Mesendoderm (in vitro differentiated cells): ENCODE measurements around the gene VPS13A.
"Not testable (repeated sequence)": the region's sequence is repeated elsewhere in the genome, so short reads cannot be mapped to it uniquely, and the experiment has no call there.

ENCODE experiments used
- DNase-seq: peaks from one replicate; pipeline ENCODE4 v3.0.0; 2013
- H2AK5ac ChIP-seq: 2 replicates; pipeline ENCODE4 v1.6.1; 2013; ENCODE audit warnings: low read length, inconsistent platforms
- H2BK120ac ChIP-seq: 2 replicates; pipeline ENCODE4 v1.6.1; 2013; ENCODE audit warnings: low read depth, mild to moderate bottlenecking, low read length, moderate library complexity, mixed read lengths
- H2BK15ac ChIP-seq: replicated peaks from 2 replicates; pipeline ENCODE4 v1.6.1; 2013; ENCODE audit warnings: low read depth, mild to moderate bottlenecking, moderate library complexity
- H2BK5ac ChIP-seq: 2 replicates; pipeline ENCODE4 v1.6.1; 2013; ENCODE audit warnings: low read length, inconsistent platforms
- H3K18ac ChIP-seq: 2 replicates; pipeline ENCODE4 v1.6.1; 2013; ENCODE audit warnings: mild to moderate bottlenecking, low read length, mixed read lengths
- H3K23ac ChIP-seq: one replicate; pipeline ENCODE4 v1.6.1; 2013; ENCODE audit warnings: low read length
- H3K27ac ChIP-seq: 2 replicates; pipeline ENCODE4 v1.5.1; 2013; ENCODE audit warnings: low read depth, mild to moderate bottlenecking, inconsistent platforms, low read length, moderate library complexity
- H3K27me3 ChIP-seq: 2 replicates; pipeline ENCODE4 v1.6.1; 2013; ENCODE audit warnings: low read length, control low read depth, mild to moderate bottlenecking, inconsistent platforms; ENCODE audit not compliant: insufficient read depth, poor library complexity
- H3K36me3 ChIP-seq: 2 replicates; pipeline ENCODE4 v1.6.1; 2013; ENCODE audit warnings: low read length, inconsistent platforms; ENCODE audit not compliant: control insufficient read depth, insufficient read depth
- H3K4ac ChIP-seq: one replicate; pipeline ENCODE4 v1.6.1; 2013; ENCODE audit warnings: low read depth, mild to moderate bottlenecking, low read length, moderate library complexity
- H3K4me1 ChIP-seq: 2 replicates; pipeline ENCODE4 v1.6.1; 2013; ENCODE audit warnings: low read depth, low read length, inconsistent platforms; ENCODE audit not compliant: control insufficient read depth
- H3K4me2 ChIP-seq: 2 replicates; pipeline ENCODE4 v1.6.1; 2013; ENCODE audit warnings: low read length
- H3K4me3 ChIP-seq: 2 replicates; pipeline ENCODE4 v1.5.1; 2013; ENCODE audit warnings: mild to moderate bottlenecking, low read length
- H3K56ac ChIP-seq: one replicate; pipeline ENCODE4 v1.6.1; 2013; ENCODE audit warnings: low read length
- H3K79me1 ChIP-seq: 2 replicates; pipeline ENCODE4 v1.6.1; 2013; ENCODE audit warnings: low read length, inconsistent platforms
- H3K79me2 ChIP-seq: 2 replicates; pipeline ENCODE4 v1.6.1; 2013; ENCODE audit warnings: mild to moderate bottlenecking, low read length; ENCODE audit not compliant: control insufficient read depth, insufficient read depth
- H3K9ac ChIP-seq: 2 replicates; pipeline ENCODE4 v1.6.1; 2013; ENCODE audit warnings: low read length, inconsistent platforms
- H4K5ac ChIP-seq: one replicate; pipeline ENCODE4 v1.6.1; 2013; ENCODE audit warnings: low read length
- H4K8ac ChIP-seq: one replicate; pipeline ENCODE4 v1.6.1; 2013; ENCODE audit warnings: low read depth, mild to moderate bottlenecking, control low read depth, low read length, moderate library complexity
- WGBS: extraction: QIAGEN DNeasy Blood & Tissue Kit; methylation state at CpG from one replicate; pipeline ENCODE4 v1.1.7; 2013; ENCODE audit warnings: low lambda C conversion rate, missing lambda C conversion rate; ENCODE audit not compliant: insufficient coverage; ENCODE audit errors: extremely low coverage; 5-methylcytosine and 5-hydroxymethylcytosine counted together

VPS13A gene

DNA sequence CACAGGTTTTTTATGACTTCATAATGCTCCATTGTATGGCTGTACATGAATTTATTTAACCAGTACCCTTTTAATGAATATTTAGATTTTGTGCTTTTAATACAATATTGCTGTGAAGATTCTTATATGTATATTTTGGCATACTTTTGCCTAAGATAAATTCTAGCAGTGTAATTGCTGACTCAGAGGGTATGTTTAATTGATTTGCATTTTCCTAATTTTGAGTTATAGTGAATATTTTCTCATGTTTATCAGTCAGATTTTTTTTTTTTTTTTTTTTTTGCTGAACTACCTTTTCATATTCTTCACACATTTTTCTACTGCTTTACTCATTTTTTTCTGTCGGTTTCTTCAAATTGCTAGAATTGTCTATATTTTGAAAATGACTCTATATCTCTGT, 222.6 kb downstream of the VPS13A start:
- Histone ChIP-seq H3K27ac (no peak overlapping the region), H2AK5ac (no peak overlapping the region), H3K4me3 (no peak overlapping the region), H3K4me2 (no peak overlapping the region), H3K18ac (no peak overlapping the region), H3K4ac (no peak overlapping the region), H3K36me3 (no peaks in the 10 kb centered on the region), H2BK15ac (no peak overlapping the region), H4K5ac (no peak overlapping the region), H3K79me2 (no peaks in the 10 kb centered on the region), H3K4me1 (no peaks in the 10 kb centered on the region), H3K23ac (no peak overlapping the region), H3K56ac (no peak overlapping the region), H3K79me1 (no peaks in the 10 kb centered on the region), H2BK5ac (no peak overlapping the region), H3K27me3 (no peaks in the 10 kb centered on the region), H4K8ac (no peak overlapping the region), H3K9ac (no peak overlapping the region), H2BK120ac (no peak overlapping the region)
- no peak for DNase-seq
- no CpG with 5 or more reads among the region's 1 CpG for WGBS

DNA sequence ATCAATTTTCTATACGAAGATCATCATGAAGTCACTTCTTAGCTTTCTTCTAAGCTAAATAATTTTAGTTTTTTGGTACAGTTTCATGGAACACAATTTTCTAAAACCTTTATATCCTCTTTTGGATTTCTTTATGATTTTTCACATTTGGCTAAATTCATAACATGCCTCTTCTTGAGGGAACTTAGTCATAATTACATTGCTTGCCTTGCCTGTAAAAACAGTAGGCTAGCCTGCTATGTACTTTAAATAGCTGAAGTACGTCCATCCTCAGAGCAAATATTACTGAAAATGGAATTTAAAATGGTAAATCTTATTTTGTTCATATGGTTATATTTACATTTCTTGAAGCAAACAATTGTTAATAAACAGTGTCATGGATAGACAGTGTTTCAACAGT, 225.0 kb downstream of the VPS13A start:
- no peaks in the 10 kb centered on the region for H3K4me1 ChIP-seq
- no peak overlapping the region for H3K4me2 ChIP-seq
- no peak overlapping the region for H4K5ac ChIP-seq
- H3K4ac ChIP-seq = no peak overlapping the region
- no peak overlapping the region for H3K23ac ChIP-seq
- no peaks in the 10 kb centered on the region for H3K27me3 ChIP-seq
- H3K79me2 ChIP-seq = no peaks in the 10 kb centered on the region
- H3K18ac ChIP-seq = no peak overlapping the region
- H3K9ac ChIP-seq = no peak overlapping the region
- no peak overlapping the region for H2AK5ac ChIP-seq
- H3K36me3 ChIP-seq = no peaks in the 10 kb centered on the region
- no peak overlapping the region for H2BK5ac ChIP-seq
- H4K8ac ChIP-seq = no peak overlapping the region
- H2BK120ac ChIP-seq = no peak overlapping the region
- no peak overlapping the region for H3K27ac ChIP-seq
- no peak overlapping the region for H3K56ac ChIP-seq
- no peak overlapping the region for H2BK15ac ChIP-seq
- no CpG with 5 or more reads among the region's 2 CpGs for WGBS
- H3K4me3 ChIP-seq = no peak overlapping the region
- H3K79me1 ChIP-seq = no peaks in the 10 kb centered on the region
- DNase-seq = no peak

DNA sequence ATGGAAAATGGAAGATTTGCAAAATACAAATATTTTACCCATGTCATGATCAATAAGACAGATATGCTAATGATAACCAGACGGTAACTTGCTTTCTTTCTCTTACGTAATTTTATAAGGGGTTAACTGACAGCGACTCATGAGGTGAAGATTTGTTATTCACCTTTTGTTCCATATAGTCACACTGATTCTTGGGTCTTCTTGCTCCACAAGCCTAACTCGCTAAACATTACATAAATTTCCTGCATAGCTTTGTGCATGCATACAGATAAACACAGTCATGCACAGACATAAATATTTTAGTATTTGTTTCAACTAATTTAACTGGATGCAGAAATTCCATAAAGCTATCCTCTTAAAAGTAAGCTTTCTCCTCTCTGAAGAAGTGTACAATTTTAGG, 225.9 kb downstream of the VPS13A start:
- Histone ChIP-seq H3K4me3 (no peak overlapping the region), H3K27ac (no peak overlapping the region), H4K5ac (no peak overlapping the region), H2BK15ac (no peak overlapping the region), H3K79me2 (no peaks in the 10 kb centered on the region), H3K4ac (no peak overlapping the region), H2BK120ac (no peak overlapping the region), H3K23ac (no peak overlapping the region), H2AK5ac (no peak overlapping the region), H3K9ac (no peak overlapping the region), H3K18ac (no peak overlapping the region), H3K56ac (no peak overlapping the region), H3K27me3 (no peaks in the 10 kb centered on the region), H3K4me1 (no peaks in the 10 kb centered on the region), H2BK5ac (no peak overlapping the region), H3K79me1 (no peaks in the 10 kb centered on the region), H4K8ac (no peak overlapping the region), H3K4me2 (no peak overlapping the region), H3K36me3 (no peaks in the 10 kb centered on the region)
- no peak for DNase-seq
- WGBS = no CpG with 5 or more reads among the region's 4 CpGs

GRCh38 chr9:77408521-77408920, 231.2 kb downstream of the VPS13A start:
- H3K4ac ChIP-seq, H4K5ac ChIP-seq, H3K4me3 ChIP-seq, H3K27ac ChIP-seq, H2BK120ac ChIP-seq, H2AK5ac ChIP-seq, H3K36me3 ChIP-seq, H3K23ac ChIP-seq, H3K4me2 ChIP-seq, H3K18ac ChIP-seq, H3K4me1 ChIP-seq, H2BK15ac ChIP-seq, H4K8ac ChIP-seq, DNase-seq, H3K27me3 ChIP-seq, H2BK5ac ChIP-seq, H3K79me1 ChIP-seq, H3K79me2 ChIP-seq, H3K56ac ChIP-seq, H3K9ac ChIP-seq: not testable (repeated sequence)
- WGBS = no CpG with 5 or more reads among the region's 9 CpGs

GRCh38 chr9:77417566-77417965, 240.2 kb downstream of the VPS13A start:
- peak; percentile 51 for DNase-seq
- no peak overlapping the region for H3K4ac ChIP-seq
- H3K56ac ChIP-seq = no peak overlapping the region
- no peak overlapping the region for H2BK120ac ChIP-seq
- no peaks in the 10 kb centered on the region for H3K27me3 ChIP-seq
- H2BK5ac ChIP-seq = no peak overlapping the region
- no peaks in the 10 kb centered on the region for H3K79me1 ChIP-seq
- no peak overlapping the region for H3K18ac ChIP-seq
- H3K27ac ChIP-seq = no peak overlapping the region
- no peak overlapping the region for H2AK5ac ChIP-seq
- no peaks in the 10 kb centered on the region for H3K36me3 ChIP-seq
- no peak overlapping the region for H2BK15ac ChIP-seq
- H3K4me3 ChIP-seq = no peak overlapping the region
- no peak overlapping the region for H4K5ac ChIP-seq
- no peak overlapping the region for H3K9ac ChIP-seq
- no peak overlapping the region for H3K4me2 ChIP-seq
- H4K8ac ChIP-seq = no peak overlapping the region
- no peaks in the 10 kb centered on the region for H3K4me1 ChIP-seq
- no CpG with 5 or more reads among the region's 5 CpGs for WGBS
- no peak overlapping the region for H3K23ac ChIP-seq
- H3K79me2 ChIP-seq = no peaks in the 10 kb centered on the region

- H3K4ac ChIP-seq = no peak overlapping the region
- no peaks in the 10 kb centered on the region for H3K4me1 ChIP-seq
- no peak overlapping the region for H3K4me3 ChIP-seq
- no peak overlapping the region for H3K27ac ChIP-seq
- no peak overlapping the region for H3K23ac ChIP-seq
- no peak overlapping the region for H2BK5ac ChIP-seq
- H3K79me2 ChIP-seq = no peaks in the 10 kb centered on the region
- no peak overlapping the region for H3K56ac ChIP-seq
- H3K9ac ChIP-seq = no peak overlapping the region
- no peak overlapping the region for H4K5ac ChIP-seq
- H3K79me1 ChIP-seq = no peaks in the 10 kb centered on the region
- no peak overlapping the region for H2BK120ac ChIP-seq
- H2AK5ac ChIP-seq = no peak overlapping the region
- no peaks in the 10 kb centered on the region for H3K36me3 ChIP-seq
- no peaks in the 10 kb centered on the region for H3K27me3 ChIP-seq
- no peak overlapping the region for H2BK15ac ChIP-seq
- DNase-seq = no peak
- no peak overlapping the region for H3K4me2 ChIP-seq
- no peak overlapping the region for H3K18ac ChIP-seq
- no peak overlapping the region for H4K8ac ChIP-seq
Measured at GRCh38 chr9:77418226-77418625, 240.9 kb downstream of the VPS13A start.
